ENCODE results near the gene INPPL1. TPM values are rescaled to one million over a fixed set of nuclear protein-coding genes. Genes with fewer than 3 reads are reported as not detected.
"Not testable (repeated sequence)": the region's sequence is repeated elsewhere in the genome, so short reads cannot be mapped to it uniquely, and the experiment has no call there.

Gene INPPL1
- total RNA-seq, 2 experiments from 2014 or later, result 75.9 to 78.4 TPM

DNA sequence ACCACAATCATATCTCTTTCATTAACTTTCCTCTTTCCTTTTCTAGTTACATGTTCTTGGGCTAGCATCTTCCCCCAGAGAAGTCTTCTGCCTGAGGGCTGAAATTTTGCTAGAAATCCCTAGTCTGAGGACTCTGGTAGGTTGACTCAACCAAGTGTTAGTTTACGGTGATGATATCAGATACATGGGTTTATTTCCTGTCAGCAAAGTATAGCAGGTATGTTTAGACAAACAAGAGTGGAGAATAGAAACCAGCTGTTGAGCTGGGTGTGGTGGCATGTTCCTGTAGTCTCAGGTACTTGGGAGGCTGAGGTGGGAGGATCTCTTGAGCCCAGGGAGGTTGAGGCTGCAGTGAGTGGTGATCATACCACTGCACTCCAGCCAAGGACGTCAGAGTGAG, 21.4 kb upstream of the INPPL1 start:
- CTCF ChIA-PET, result no interaction called here
- Mint-ChIP-seq H3K36me3 (ENCODE audit: low read depth) (no peaks in the 10 kb centered on the region), H3K27me3 (no peaks in the 10 kb centered on the region), H3K4me3 (no peak overlapping the region), H3K4me1 (ENCODE audit: low read depth) (no peaks in the 10 kb centered on the region), H3K9me3 (no peaks in the 10 kb centered on the region), H3K27ac (no peak overlapping the region)
- no peak for ATAC-seq
- TF ChIP-seq, protein P1, sequence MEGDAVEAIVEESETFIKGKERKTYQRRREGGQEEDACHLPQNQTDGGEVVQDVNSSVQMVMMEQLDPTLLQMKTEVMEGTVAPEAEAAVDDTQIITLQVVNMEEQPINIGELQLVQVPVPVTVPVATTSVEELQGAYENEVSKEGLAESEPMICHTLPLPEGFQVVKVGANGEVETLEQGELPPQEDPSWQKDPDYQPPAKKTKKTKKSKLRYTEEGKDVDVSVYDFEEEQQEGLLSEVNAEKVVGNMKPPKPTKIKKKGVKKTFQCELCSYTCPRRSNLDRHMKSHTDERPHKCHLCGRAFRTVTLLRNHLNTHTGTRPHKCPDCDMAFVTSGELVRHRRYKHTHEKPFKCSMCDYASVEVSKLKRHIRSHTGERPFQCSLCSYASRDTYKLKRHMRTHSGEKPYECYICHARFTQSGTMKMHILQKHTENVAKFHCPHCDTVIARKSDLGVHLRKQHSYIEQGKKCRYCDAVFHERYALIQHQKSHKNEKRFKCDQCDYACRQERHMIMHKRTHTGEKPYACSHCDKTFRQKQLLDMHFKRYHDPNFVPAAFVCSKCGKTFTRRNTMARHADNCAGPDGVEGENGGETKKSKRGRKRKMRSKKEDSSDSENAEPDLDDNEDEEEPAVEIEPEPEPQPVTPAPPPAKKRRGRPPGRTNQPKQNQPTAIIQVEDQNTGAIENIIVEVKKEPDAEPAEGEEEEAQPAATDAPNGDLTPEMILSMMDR (IDR thresholded peaks at IDR 0.05), result no peak
- intact Hi-C loops (cut with micrococcal nuclease), result no loop called here
- DNase-seq, result no peak
- POLR2A ChIA-PET, result no interaction called here

DNA sequence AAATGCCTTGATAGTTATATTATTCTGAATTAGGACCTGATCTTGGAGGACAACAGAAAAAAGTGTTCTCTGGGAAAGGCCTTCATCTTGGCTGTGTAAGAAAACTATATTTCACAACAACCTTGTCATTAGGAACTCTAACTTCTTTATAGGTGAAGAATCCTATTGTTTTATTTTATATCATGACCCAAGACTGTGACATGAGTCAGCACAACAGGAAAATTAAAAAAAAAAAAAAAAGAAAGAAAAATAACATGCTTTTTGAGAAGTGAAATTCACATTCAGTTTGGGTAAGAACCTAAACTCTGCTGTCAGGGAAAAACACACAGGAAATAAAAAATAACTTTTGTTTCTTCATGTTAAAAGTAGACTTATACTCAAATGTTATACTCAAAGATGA, 19.7 kb upstream of the INPPL1 start:
- no peak overlapping the region for H3K4me3 Mint-ChIP-seq
- peaks cover 9% of the 10 kb centered on the region for H3K9me3 Mint-ChIP-seq
- H3K27ac Mint-ChIP-seq, result no peak overlapping the region
- DNase-seq, result no peak
- ATAC-seq, result no peak
- ChIA-PET CTCF (no interaction called here), POLR2A (no interaction called here)
- no peaks in the 10 kb centered on the region for H3K27me3 Mint-ChIP-seq
- TF ChIP-seq, protein P1 (IDR thresholded peaks at IDR 0.05), result no peak
- no peaks in the 10 kb centered on the region for H3K4me1 Mint-ChIP-seq (ENCODE audit: low read depth)
- H3K36me3 Mint-ChIP-seq (ENCODE audit: low read depth), result peaks cover 2% of the 10 kb centered on the region
- intact Hi-C loops (cut with micrococcal nuclease), result no loop called here

DNA sequence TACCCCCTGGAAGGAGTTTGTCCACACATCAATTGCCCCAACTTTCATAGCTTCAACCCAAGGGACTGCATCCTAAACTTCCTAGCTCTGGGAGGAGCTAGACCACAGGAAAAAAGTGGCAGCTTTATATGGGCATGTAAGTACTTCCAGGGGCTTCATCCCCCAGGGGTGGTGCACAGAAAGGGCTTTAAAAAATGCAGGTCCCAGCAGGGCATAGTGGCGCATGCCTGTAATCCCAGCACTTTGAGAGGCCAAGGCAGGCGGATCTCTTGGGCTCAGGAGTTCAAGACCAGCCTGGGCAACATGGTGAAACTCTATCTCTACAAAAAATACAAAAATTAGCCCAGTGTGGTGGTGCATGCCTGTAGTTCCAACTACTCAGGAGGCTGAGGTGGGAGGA, 17.8 kb upstream of the INPPL1 start:
- CTCF ChIA-PET, result interaction anchor here (0.7 to 1.8 kb wide), 2 partner anchors 31 to 224 kb away, joined by 3 to 5 read pairs; no protein-coding TSS in a partner anchor
- ATAC-seq; H3K27ac Mint-ChIP-seq; DNase-seq; intact Hi-C loops (cut with micrococcal nuclease); H3K4me3 Mint-ChIP-seq; POLR2A ChIA-PET; H3K4me1 Mint-ChIP-seq (ENCODE audit: low read depth); H3K27me3 Mint-ChIP-seq; H3K36me3 Mint-ChIP-seq (ENCODE audit: low read depth): not testable (repeated sequence)
- peaks cover 11% of the 10 kb centered on the region for H3K9me3 Mint-ChIP-seq

DNA sequence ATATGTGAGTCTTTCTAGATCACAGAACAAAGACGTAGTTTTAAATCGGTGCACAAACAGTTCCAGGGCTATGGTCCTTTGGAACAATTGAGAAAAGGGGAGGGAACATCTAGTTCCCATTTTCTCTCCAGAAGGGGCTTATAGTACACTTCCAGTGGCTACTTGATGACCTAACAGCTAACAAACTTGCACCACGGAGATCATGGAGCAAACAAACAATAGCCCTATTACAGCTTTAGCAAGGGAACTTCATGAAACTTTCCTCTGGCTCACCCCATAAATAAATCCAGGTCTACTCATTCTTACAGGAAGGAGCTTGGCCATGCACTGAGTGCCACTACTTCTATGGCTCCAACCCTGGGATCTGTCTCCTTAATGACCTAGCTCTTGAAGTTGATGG, 16.3 kb upstream of the INPPL1 start:
- peaks cover 11% of the 10 kb centered on the region for H3K9me3 Mint-ChIP-seq

DNA sequence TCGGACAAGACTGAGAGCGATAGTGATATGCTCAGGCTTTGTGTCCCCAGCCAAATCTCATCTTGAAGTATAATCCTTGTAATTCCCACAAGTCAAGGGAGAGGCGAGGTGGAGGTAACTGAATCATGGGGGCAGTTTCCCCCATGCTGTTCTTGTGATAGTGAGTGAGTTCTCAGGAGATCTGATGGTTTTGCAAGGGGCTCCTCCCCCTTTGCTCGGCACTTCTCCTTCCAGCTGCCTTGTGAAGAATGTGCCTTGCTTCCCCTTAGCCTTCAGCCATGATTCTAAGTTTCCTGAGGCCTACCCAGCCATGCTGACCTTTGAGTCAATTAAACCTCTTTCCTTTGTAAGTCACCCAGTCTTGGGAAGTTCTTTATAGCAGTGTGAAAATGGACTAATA, 15.5 kb upstream of the INPPL1 start:
- no peak overlapping the region for H3K4me3 Mint-ChIP-seq
- ATAC-seq (no peak), DNase-seq (no peak)
- TF ChIP-seq, protein P1 (IDR thresholded peaks at IDR 0.05), result no peak
- H3K9me3 Mint-ChIP-seq, result peaks cover 11% of the 10 kb centered on the region
- POLR2A ChIA-PET, result no interaction called here
- CTCF ChIA-PET, result no interaction called here
- no peaks in the 10 kb centered on the region for H3K4me1 Mint-ChIP-seq (ENCODE audit: low read depth)
- intact Hi-C loops (cut with micrococcal nuclease), result no loop called here
- peaks cover 3% of the 10 kb centered on the region for H3K27me3 Mint-ChIP-seq
- H3K36me3 Mint-ChIP-seq (ENCODE audit: low read depth), result peaks cover 2% of the 10 kb centered on the region
- H3K27ac Mint-ChIP-seq, result no peak overlapping the region

More for the DNA sequence above, 16.3 kb upstream of the INPPL1 start:
- Mint-ChIP-seq H3K27ac (no peak overlapping the region), H3K27me3 (peaks cover 3% of the 10 kb centered on the region), H3K4me1 (ENCODE audit: low read depth) (no peaks in the 10 kb centered on the region), H3K4me3 (no peak overlapping the region), H3K36me3 (ENCODE audit: low read depth) (peaks cover 2% of the 10 kb centered on the region)
- TF ChIP-seq, protein P1 (IDR thresholded peaks at IDR 0.05), result no peak
- ChIA-PET CTCF (interaction anchor here (0.8 to 1.8 kb wide), 2 partner anchors 30 to 223 kb away, joined by 5 read pairs; no protein-coding TSS in a partner anchor), POLR2A (no interaction called here)
- no peak for DNase-seq
- intact Hi-C loops (cut with micrococcal nuclease), result no loop called here
- ATAC-seq, result no peak

DNA sequence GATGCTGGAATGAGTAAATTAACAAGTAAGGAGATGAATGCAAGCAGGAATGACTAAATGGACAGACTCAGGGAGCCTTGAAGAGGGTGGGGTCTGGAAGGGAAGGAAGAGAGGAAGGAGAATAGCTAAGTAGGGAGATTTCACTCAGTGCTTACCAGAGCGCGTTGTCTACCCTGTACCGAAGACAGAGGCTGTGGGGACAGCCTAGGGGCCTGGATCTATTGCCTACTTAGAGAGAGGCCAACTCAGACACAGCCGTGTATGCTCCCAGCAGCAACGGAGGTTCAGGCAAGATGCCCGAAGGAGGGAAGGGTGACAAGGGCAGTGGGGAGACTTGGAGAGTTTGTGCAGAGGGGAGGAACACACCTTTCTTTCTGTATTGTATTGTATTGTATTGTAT, 7.9 kb upstream of the INPPL1 start, which contains the start of gene FOLR2:
TSS of gene FOLR2 (plus strand) at position 157 of the 400 bp plus-strand sequence. CDS start 1,791 bp downstream, outside the sequence.
- Mint-ChIP-seq H3K4me1 (ENCODE audit: low read depth) (peaks cover 8% of the 10 kb centered on the region), H3K9me3 (no peaks in the 10 kb centered on the region), H3K27me3 (peaks cover 15% of the 10 kb centered on the region), H3K36me3 (ENCODE audit: low read depth) (no peaks in the 10 kb centered on the region), H3K4me3 (no peak within 1 kb of the TSS), H3K27ac (no peak within 1 kb of the TSS)
- CTCF ChIA-PET, result no interaction called here
- no peak for DNase-seq
- intact Hi-C loops (cut with micrococcal nuclease), result no loop called here
- no peak for ATAC-seq
- TF ChIP-seq, protein P1 (IDR thresholded peaks at IDR 0.05), result no peak
- POLR2A ChIA-PET, result interaction anchor here (0.8 kb wide), 1 partner anchor 11 kb away, joined by 3 read pairs; no protein-coding TSS in a partner anchor
